NB4 (cell line): ENCODE results near the gene SGSM2.

Experiments
- CTCF ChIP-seq: IDR thresholded peaks from one replicate; pipeline ENCODE4 v1.5.1; 2012; ENCODE audit warnings: low read depth, low read length
- POLR2A ChIP-seq: IDR thresholded peaks from 2 replicates; pipeline ENCODE4 v1.6.1; 2011; ENCODE audit warnings: mild to moderate bottlenecking; ENCODE audit not compliant: insufficient read length; ENCODE audit errors: extremely low read depth
- TF ChIP-seq, protein P1 (sequence below): IDR thresholded peaks from 2 replicates; pipeline ENCODE4 v1.6.1; 2011; ENCODE audit warnings: low read depth, low read length

GRCh38 chr17:2380226-2380922, 43.1 kb downstream of the SGSM2 start:
- no peak for TF ChIP-seq POLR2A
- no peak for TF ChIP-seq CTCF
- TF ChIP-seq, protein P1, sequence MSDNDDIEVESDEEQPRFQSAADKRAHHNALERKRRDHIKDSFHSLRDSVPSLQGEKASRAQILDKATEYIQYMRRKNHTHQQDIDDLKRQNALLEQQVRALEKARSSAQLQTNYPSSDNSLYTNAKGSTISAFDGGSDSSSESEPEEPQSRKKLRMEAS, result no peak
